Breast epithelium (tissue), 3 donors: ENCODE results near the gene KIAA0825.

ENCODE experiments used
- POLR2A ChIP-seq: fragments of 450-650 bp; IDR thresholded peaks from one replicate; pipeline ENCODE4 v1.6.1; 2016; ENCODE audit warnings: antibody characterized with exemption, mild to moderate bottlenecking, moderate library complexity
- POLR2AphosphoS5 ChIP-seq, 3 donors: sonication (generic); formaldehyde crosslinking; IDR thresholded peaks; one replicate each; pipeline ENCODE4 v1.6.1; 2017; ENCODE audit warnings: antibody characterized with exemption in 3 of 3
- TF ChIP-seq, protein P1 (sequence below), 3 donors: fragments of 450-650 bp; IDR thresholded peaks; one replicate each; pipeline ENCODE4 v1.5.1; 2016 to 2017; ENCODE audit warnings: antibody characterized with exemption in 3 of 3, mild to moderate bottlenecking in 3 of 3, moderate library complexity in 3 of 3

DNA sequence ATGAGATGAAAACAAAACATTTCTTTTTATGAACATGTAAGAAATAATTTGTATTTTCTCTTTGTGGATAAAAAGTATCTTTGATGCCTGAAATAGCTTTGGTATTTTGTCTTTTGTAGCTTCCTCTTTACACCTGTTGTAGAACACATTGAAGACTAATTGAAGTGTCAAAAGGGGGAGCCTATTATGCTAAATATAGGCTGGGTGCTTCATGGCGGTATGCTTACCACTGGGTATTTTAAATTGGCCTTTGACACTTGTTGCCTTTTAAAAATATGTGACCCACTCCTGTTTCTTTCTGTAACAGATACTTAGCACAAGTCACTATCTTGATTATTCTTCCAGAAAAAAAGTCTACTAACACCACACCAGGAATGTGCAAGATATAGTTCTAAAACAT lies 226.4 kb downstream of the KIAA0825 start:
- TF ChIP-seq POLR2AphosphoS5 (IDR thresholded peaks at IDR 0.05): no peak
- TF ChIP-seq, protein P1, sequence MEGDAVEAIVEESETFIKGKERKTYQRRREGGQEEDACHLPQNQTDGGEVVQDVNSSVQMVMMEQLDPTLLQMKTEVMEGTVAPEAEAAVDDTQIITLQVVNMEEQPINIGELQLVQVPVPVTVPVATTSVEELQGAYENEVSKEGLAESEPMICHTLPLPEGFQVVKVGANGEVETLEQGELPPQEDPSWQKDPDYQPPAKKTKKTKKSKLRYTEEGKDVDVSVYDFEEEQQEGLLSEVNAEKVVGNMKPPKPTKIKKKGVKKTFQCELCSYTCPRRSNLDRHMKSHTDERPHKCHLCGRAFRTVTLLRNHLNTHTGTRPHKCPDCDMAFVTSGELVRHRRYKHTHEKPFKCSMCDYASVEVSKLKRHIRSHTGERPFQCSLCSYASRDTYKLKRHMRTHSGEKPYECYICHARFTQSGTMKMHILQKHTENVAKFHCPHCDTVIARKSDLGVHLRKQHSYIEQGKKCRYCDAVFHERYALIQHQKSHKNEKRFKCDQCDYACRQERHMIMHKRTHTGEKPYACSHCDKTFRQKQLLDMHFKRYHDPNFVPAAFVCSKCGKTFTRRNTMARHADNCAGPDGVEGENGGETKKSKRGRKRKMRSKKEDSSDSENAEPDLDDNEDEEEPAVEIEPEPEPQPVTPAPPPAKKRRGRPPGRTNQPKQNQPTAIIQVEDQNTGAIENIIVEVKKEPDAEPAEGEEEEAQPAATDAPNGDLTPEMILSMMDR (IDR thresholded peaks at IDR 0.05): no peak
- TF ChIP-seq POLR2A: no peak
